Measurements from ENCODE around the gene PHKG2. TPM values are rescaled to one million over a fixed set of nuclear protein-coding genes. Genes with fewer than 3 reads are reported as not detected.

The PHKG2 gene
- total and polyA plus RNA-seq, 3 donors from 2014 or later, result 78.4 to 312 (median 129) TPM

GRCh38 chr16:30777591-30778297 lies 29.5 kb downstream of the PHKG2 start:
- intact Hi-C loops (cut with DNase I; ENCODE audit: low total_unique reads), result no loop called here
- H3K36me3 ChIP-seq (ENCODE audit: low read depth, missing control alignments), result no peaks in the 10 kb centered on the region
- WGBS, 2 donors, result 90 to 91% methylated on average over 5 to 7 of the region's 7 CpGs
- H3K27me3 ChIP-seq, result no peaks in the 10 kb centered on the region
- H3K9me3 ChIP-seq, result no peaks in the 10 kb centered on the region
- TF ChIP-seq, protein P1, sequence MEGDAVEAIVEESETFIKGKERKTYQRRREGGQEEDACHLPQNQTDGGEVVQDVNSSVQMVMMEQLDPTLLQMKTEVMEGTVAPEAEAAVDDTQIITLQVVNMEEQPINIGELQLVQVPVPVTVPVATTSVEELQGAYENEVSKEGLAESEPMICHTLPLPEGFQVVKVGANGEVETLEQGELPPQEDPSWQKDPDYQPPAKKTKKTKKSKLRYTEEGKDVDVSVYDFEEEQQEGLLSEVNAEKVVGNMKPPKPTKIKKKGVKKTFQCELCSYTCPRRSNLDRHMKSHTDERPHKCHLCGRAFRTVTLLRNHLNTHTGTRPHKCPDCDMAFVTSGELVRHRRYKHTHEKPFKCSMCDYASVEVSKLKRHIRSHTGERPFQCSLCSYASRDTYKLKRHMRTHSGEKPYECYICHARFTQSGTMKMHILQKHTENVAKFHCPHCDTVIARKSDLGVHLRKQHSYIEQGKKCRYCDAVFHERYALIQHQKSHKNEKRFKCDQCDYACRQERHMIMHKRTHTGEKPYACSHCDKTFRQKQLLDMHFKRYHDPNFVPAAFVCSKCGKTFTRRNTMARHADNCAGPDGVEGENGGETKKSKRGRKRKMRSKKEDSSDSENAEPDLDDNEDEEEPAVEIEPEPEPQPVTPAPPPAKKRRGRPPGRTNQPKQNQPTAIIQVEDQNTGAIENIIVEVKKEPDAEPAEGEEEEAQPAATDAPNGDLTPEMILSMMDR (IDR thresholded peaks at IDR 0.05), result no peak
- TF ChIP-seq POLR2A (IDR thresholded peaks at IDR 0.05), result no peak
- H3K4me1 ChIP-seq, result peaks cover 13% of the 10 kb centered on the region
- no peak overlapping the region for H3K4me3 ChIP-seq
- H3K27ac ChIP-seq, result no peak overlapping the region
- DNase-seq, result no peak

GRCh38 chr16:30778549-30779244 lies 30.5 kb downstream of the PHKG2 start:
- 84% methylated on average over 13 to 14 of the region's 14 CpGs for WGBS, 2 donors
- H3K4me1 ChIP-seq, result peaks cover 13% of the 10 kb centered on the region
- no peaks in the 10 kb centered on the region for H3K9me3 ChIP-seq
- H3K4me3 ChIP-seq, result no peak overlapping the region
- H3K27me3 ChIP-seq, result no peaks in the 10 kb centered on the region
- no peak for TF ChIP-seq POLR2A (IDR thresholded peaks at IDR 0.05)
- TF ChIP-seq, protein P1 (IDR thresholded peaks at IDR 0.05), result no peak
- intact Hi-C loops (cut with DNase I; ENCODE audit: low total_unique reads), result no loop called here
- H3K36me3 ChIP-seq (ENCODE audit: low read depth, missing control alignments), result no peaks in the 10 kb centered on the region
- H3K27ac ChIP-seq, result no peak overlapping the region
- no peak for DNase-seq

DNA sequence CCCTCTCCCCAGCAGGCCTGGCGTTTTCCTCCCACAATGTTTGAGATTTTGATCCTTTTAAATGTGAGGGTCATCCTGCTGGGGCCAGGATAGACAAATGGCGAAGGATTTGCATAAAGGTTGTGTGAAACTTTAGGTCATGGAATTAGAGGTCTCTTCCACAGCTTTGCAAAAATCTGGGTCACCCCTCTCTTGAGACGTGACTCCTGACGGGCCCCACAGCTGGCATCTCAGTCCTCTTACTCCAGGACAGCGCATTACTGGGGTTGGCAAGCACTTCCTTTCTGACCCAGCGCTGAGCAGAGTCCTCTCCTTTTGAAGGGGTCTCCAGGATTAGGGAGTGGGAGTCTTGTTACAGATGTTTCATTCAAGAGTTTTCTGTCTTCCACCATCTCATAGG lies 31.4 kb downstream of the PHKG2 start:
- peaks cover 11% of the 10 kb centered on the region for H3K4me1 ChIP-seq

GRCh38 chr16:30780021-30780420 lies 31.8 kb downstream of the PHKG2 start:
- TF ChIP-seq, protein P1 (IDR thresholded peaks at IDR 0.05), result no peak
- TF ChIP-seq POLR2A (IDR thresholded peaks at IDR 0.05), result no peak
- H3K27me3 ChIP-seq, result no peaks in the 10 kb centered on the region
- no peak for DNase-seq
- intact Hi-C loops (cut with DNase I; ENCODE audit: low total_unique reads), result no loop called here
- 85 to 90% methylated on average over 2 to 3 of the region's 3 CpGs for WGBS, 2 donors
- H3K9me3 ChIP-seq, result no peaks in the 10 kb centered on the region
- H3K36me3 ChIP-seq (ENCODE audit: low read depth, missing control alignments), result no peaks in the 10 kb centered on the region
- peaks cover 8% of the 10 kb centered on the region for H3K4me1 ChIP-seq
- no peak overlapping the region for H3K4me3 ChIP-seq
- H3K27ac ChIP-seq, result no peak overlapping the region

More for the DNA sequence above, 31.4 kb downstream of the PHKG2 start:
- DNase-seq, result no peak
- H3K36me3 ChIP-seq (ENCODE audit: low read depth, missing control alignments), result no peaks in the 10 kb centered on the region
- TF ChIP-seq POLR2A (IDR thresholded peaks at IDR 0.05), result no peak
- TF ChIP-seq, protein P1 (IDR thresholded peaks at IDR 0.05), result no peak
- intact Hi-C loops (cut with DNase I; ENCODE audit: low total_unique reads), result no loop called here
- no peaks in the 10 kb centered on the region for H3K27me3 ChIP-seq
- H3K27ac ChIP-seq, result no peak overlapping the region
- no peak overlapping the region for H3K4me3 ChIP-seq
- WGBS, 2 donors, result 79 to 90% methylated on average over 6 of the region's 6 CpGs
- no peaks in the 10 kb centered on the region for H3K9me3 ChIP-seq
